GM23248 (cell line): Measurements from ENCODE around the gene FSTL4.

Experiments
- EZH2 ChIP-seq: fragments of 200-600 bp; sonication (generic); IDR thresholded peaks from 2 replicates; pipeline ENCODE4 v1.6.1; 2018; ENCODE audit warnings: antibody characterized with exemption, mild to moderate bottlenecking; ENCODE audit not compliant: insufficient read depth, poor library complexity, severe bottlenecking
- EZH2phosphoT487 ChIP-seq: fragments of 200-600 bp; sonication (generic); IDR thresholded peaks from 2 replicates; pipeline ENCODE4 v1.6.1; 2018; ENCODE audit warnings: antibody characterized with exemption, moderate library complexity, mild to moderate bottlenecking, low read depth; ENCODE audit not compliant: insufficient read depth

DNA sequence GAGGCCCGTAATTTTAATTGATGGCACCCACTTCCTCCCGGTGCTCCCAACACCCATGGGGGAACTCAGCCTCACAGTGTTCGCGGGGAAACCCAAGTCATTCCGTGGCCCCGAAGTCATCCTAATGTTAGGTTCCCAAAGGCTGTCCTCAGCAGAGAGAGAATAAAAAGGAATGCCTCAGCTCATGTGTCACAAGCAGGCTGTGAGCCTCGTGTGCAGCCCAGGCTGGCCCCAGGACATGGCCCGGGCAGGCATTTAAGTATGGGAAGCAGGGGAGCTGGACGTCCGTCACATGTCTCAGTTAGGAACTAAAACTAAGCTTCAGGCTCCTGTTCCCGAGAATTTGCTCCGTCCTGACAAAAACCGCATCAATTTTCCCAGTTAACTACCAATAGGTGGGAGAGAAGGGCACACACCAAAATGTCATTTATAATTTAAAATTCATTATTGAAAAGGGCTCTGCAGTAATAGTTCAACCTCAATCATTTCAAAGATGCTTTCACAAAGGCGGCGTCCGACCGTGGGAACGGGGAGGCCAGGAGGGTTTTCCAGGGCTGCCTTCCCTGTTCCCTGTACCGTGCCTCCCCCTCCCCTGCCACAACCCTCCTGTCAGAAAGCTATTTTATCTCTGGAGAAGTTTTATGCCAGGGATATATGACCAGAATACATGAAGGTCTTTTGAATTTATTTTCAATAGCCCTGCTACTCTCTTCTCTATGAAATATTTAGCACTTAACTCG lies 137.3 kb downstream of the FSTL4 start:
- TF ChIP-seq EZH2, result no peak
- TF ChIP-seq EZH2phosphoT487, result no peak
